22Rv1 (cell line): ENCODE measurements around the gene THEMIS.

Experiments
- CTCF ChIP-seq: fragments of 450-650 bp; IDR thresholded peaks from 2 replicates; pipeline ENCODE4 v1.5.1; 2017; ENCODE audit warnings: mild to moderate bottlenecking
- ZFX ChIP-seq: fragments of 450-650 bp; IDR thresholded peaks from 2 replicates; pipeline ENCODE4 v1.6.1; 2017; ENCODE audit warnings: antibody characterized with exemption, borderline replicate concordance

- TF ChIP-seq CTCF (no peak), ZFX (no peak)
Observed at GRCh38 chr6:127900935-127901334, at the start of gene THEMIS.
